RPMI7951 (cell line): ENCODE data around the gene KATNA1. TPM values are rescaled to one million over a fixed set of nuclear protein-coding genes. Genes with fewer than 3 reads are reported as not detected.

Source experiments
- DNase-seq: peaks from one replicate; pipeline ENCODE4 v3.0.0-alpha.2; 2012; ENCODE audit warnings: low read depth
- total RNA-seq: library from RNA; depleted of rRNA; stranded (reverse); fragments of >200 nt; shearing (Covaris generic); gene quantifications from 2 replicates; pipeline ENCODE4 v1.2.3, GENCODE V29; 2014

The KATNA1 gene
- total RNA-seq, 1 experiment from 2014 or later: 43.1 TPM

GRCh38 chr6:149608381-149608982 lies 40.0 kb downstream of the KATNA1 start:
- DNase-seq: no peak

- no peak for DNase-seq
Observed at GRCh38 chr6:149600508-149600907, 48.0 kb downstream of the KATNA1 start.

GRCh38 chr6:149593408-149593807 lies 55.1 kb downstream of the KATNA1 start:
- no peak for DNase-seq

- no peak for DNase-seq
Observed at GRCh38 chr6:149592983-149593382, 55.5 kb downstream of the KATNA1 start.

- peak; percentile 3 for DNase-seq
Observed at GRCh38 chr6:149586149-149586548, 62.4 kb downstream of the KATNA1 start.

- DNase-seq: no peak
Observed at GRCh38 chr6:149581349-149581748, 67.2 kb downstream of the KATNA1 start.

GRCh38 chr6:149580880-149581279 lies 67.6 kb downstream of the KATNA1 start:
- DNase-seq: no peak

GRCh38 chr6:149567945-149568585 lies 80.4 kb downstream of the KATNA1 start:
- no peak for DNase-seq

GRCh38 chr6:149567194-149567586 lies 81.3 kb downstream of the KATNA1 start:
- no peak for DNase-seq

GRCh38 chr6:149566410-149567193 lies 81.9 kb downstream of the KATNA1 start:
- peak; percentile 31 for DNase-seq

- peak; percentile 90 for DNase-seq
Observed at GRCh38 chr6:149565527-149566409, 82.7 kb downstream of the KATNA1 start, which contains the start of gene GINM1. GINM1 (plus strand) TSS chr6:149566375; CDS start chr6:149566415, 40 bp downstream.

- DNase-seq: no peak
Observed at GRCh38 chr6:149563928-149564325, 84.6 kb downstream of the KATNA1 start.

GRCh38 chr6:149563203-149563927 lies 85.1 kb downstream of the KATNA1 start:
- DNase-seq: peak; percentile 74

GRCh38 chr6:149560736-149561135 lies 87.8 kb downstream of the KATNA1 start:
- DNase-seq: peak; percentile 32

- DNase-seq: no peak
Observed at GRCh38 chr6:149559389-149559788, 89.1 kb downstream of the KATNA1 start.

GRCh38 chr6:149558029-149558428 lies 90.5 kb downstream of the KATNA1 start:
- DNase-seq: no peak

GRCh38 chr6:149551920-149552319 lies 96.6 kb downstream of the KATNA1 start:
- DNase-seq: no peak

- DNase-seq: peak; percentile 94
Observed at GRCh38 chr6:149545754-149546471, 102.6 kb downstream of the KATNA1 start, which contains the start of gene PPIL4. PPIL4 (minus strand) TSS chr6:149546043; CDS start chr6:149546005, 38 bp downstream.

- DNase-seq: peak; percentile 67
Observed at GRCh38 chr6:149545258-149545753, 103.2 kb downstream of the KATNA1 start.
